ENCODE results near the gene KLHDC2. TPM values are rescaled to one million over a fixed set of nuclear protein-coding genes. Genes with fewer than 3 reads are reported as not detected.
"Not testable (repeated sequence)": the region's sequence is repeated elsewhere in the genome, so short reads cannot be mapped to it uniquely, and the experiment has no call there.

The KLHDC2 gene
- total RNA-seq, 2 experiments from 2014 or later = 53.7 to 68.0 TPM

DNA sequence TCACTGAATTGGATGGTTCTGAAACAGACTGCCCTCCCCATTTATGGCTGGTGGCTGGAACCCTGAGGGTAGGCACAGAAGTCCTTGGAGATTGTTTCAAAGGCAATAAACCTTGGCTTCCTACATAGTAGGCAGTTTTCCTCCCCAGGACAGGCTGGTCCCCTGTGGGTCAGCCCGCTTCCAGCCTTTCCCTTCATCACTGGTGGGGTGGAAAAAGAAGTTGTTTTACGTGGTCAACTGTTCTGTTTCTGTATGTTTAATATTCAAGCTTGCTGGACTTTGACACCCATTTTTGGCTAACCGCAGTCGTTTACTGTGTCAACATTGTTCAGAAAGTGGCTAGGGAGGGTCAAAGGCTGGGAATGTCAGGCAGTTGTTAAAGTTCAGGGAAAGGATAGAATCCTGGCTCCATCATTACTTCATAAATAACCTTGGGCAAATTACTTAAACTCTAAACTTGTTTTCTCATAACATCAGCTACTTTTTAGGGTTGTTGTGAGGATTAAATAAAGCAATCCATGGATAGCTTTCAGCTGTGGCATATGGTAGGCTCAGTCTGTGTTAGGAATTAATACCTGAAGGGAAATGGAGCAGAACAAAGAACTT, 2.4 kb downstream of the KLHDC2 start:
- no TSS peak for BruUV-seq (replicated peaks)
- Histone ChIP-seq H4K20me1 (ENCODE audit: insufficient read depth, low read length) (peaks cover 7% of the 10 kb centered on the region; the same call in 1 of the 2 replicates), H3K36me3 (ENCODE audit: insufficient read depth, low read length) (peaks cover 28% of the 10 kb centered on the region), H3K79me2 (ENCODE audit: insufficient read depth, low read depth, low read length) (peaks cover 22% of the 10 kb centered on the region), H3K4me3 (ENCODE audit: low read depth, low read length, poor library complexity, severe bottlenecking) (peak overlapping the region; percentile 73), H3K4me2 (ENCODE audit: low read length) (peak overlapping the region; percentile 94), H2AFZ (ENCODE audit: low read length) (no peak overlapping the region), H3K27ac (ENCODE audit: low read depth, low read length, poor library complexity, severe bottlenecking) (no peak overlapping the region), H3K4me1 (ENCODE audit: insufficient read depth, low read length, poor library complexity, severe bottlenecking) (peaks cover 30% of the 10 kb centered on the region), H3K9me3 (ENCODE audit: low read length) (no peaks in the 10 kb centered on the region), H3K9me2 (ENCODE audit: insufficient read depth, low read length) (no peaks in the 10 kb centered on the region)
- CTCF ChIA-PET (ENCODE audit: unreplicated experiment) = no interaction called here
- intact Hi-C loops (cut with micrococcal nuclease; ENCODE audit: unreplicated experiment) = no loop called here
- POLR2A ChIA-PET = interaction anchor here (0.7 to 2.9 kb wide), 8 partner anchors 11 to 1046 kb away, joined by 3 to 24 read pairs (median 3); no protein-coding TSS in a partner anchor
- DNase-seq (ENCODE audit: low spot score) = no peak
- TF ChIP-seq EZH2phosphoT487 (IDR thresholded peaks at IDR 0.05; ENCODE audit: borderline replicate concordance, low read depth, low read length) = no peak
- no peak for TF ChIP-seq CTCF (conservative IDR thresholded peaks at IDR 0.05; ENCODE audit: low read length)

DNA sequence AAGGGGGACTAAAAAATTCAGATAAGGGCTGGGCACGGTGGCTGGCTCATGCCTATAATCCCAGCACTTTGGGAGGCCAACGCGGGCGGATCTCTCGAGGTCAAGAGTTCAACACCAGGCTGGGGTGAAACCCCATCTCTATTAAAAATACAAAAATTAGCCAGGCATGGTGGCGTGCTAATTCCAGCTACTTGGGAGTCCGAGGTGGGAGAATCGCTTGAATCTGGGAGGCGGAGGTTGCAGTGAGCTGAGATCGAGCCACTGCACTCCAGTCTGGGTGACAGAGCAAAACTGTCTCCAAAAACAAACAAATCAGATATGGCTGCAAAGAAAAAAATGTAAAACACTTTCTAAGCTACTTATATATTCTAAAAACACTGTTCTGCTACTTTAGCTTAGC, 3.7 kb downstream of the KLHDC2 start:
- H3K4me3 ChIP-seq (ENCODE audit: low read depth, low read length, poor library complexity, severe bottlenecking); H3K9me3 ChIP-seq (ENCODE audit: low read length); H2AFZ ChIP-seq (ENCODE audit: low read length); BruUV-seq (replicated peaks); CTCF ChIA-PET (ENCODE audit: unreplicated experiment); H3K4me2 ChIP-seq (ENCODE audit: low read length); H4K20me1 ChIP-seq (ENCODE audit: insufficient read depth, low read length); H3K9me2 ChIP-seq (ENCODE audit: insufficient read depth, low read length); H3K27ac ChIP-seq (ENCODE audit: low read depth, low read length, poor library complexity, severe bottlenecking); intact Hi-C loops (cut with micrococcal nuclease; ENCODE audit: unreplicated experiment); DNase-seq (ENCODE audit: low spot score): not testable (repeated sequence)
- Histone ChIP-seq H3K4me1 (ENCODE audit: insufficient read depth, low read length, poor library complexity, severe bottlenecking) (peaks cover 30% of the 10 kb centered on the region), H3K36me3 (ENCODE audit: insufficient read depth, low read length) (peaks cover 39% of the 10 kb centered on the region), H3K79me2 (ENCODE audit: insufficient read depth, low read depth, low read length) (peaks cover 22% of the 10 kb centered on the region)
- POLR2A ChIA-PET = interaction anchor here (0.6 to 1.6 kb wide), 3 partner anchors 13 to 413 kb away, joined by 3 to 9 read pairs (median 5); no protein-coding TSS in a partner anchor

- peaks cover 57% of the 10 kb centered on the region for H3K36me3 ChIP-seq (ENCODE audit: insufficient read depth, low read length)
- H2AFZ ChIP-seq (ENCODE audit: low read length) = no peak overlapping the region
- no TSS peak for BruUV-seq (replicated peaks)
- intact Hi-C loops (cut with micrococcal nuclease; ENCODE audit: unreplicated experiment) = no loop called here
- no peak overlapping the region for H3K27ac ChIP-seq (ENCODE audit: low read depth, low read length, poor library complexity, severe bottlenecking)
- no peak overlapping the region for H3K4me3 ChIP-seq (ENCODE audit: low read depth, low read length, poor library complexity, severe bottlenecking)
- ChIA-PET POLR2A (no interaction called here), CTCF (ENCODE audit: unreplicated experiment) (no interaction called here)
- H4K20me1 ChIP-seq (ENCODE audit: insufficient read depth, low read length) = peaks cover 7% of the 10 kb centered on the region; the same call in 1 of the 2 replicates
- H3K4me1 ChIP-seq (ENCODE audit: insufficient read depth, low read length, poor library complexity, severe bottlenecking) = peaks cover 19% of the 10 kb centered on the region
- TF ChIP-seq CTCF (conservative IDR thresholded peaks at IDR 0.05; ENCODE audit: low read length) = no peak
- TF ChIP-seq EZH2phosphoT487 (IDR thresholded peaks at IDR 0.05; ENCODE audit: borderline replicate concordance, low read depth, low read length) = no peak
- no peaks in the 10 kb centered on the region for H3K9me2 ChIP-seq (ENCODE audit: insufficient read depth, low read length)
- peaks cover 16% of the 10 kb centered on the region for H3K79me2 ChIP-seq (ENCODE audit: insufficient read depth, low read depth, low read length)
- DNase-seq (ENCODE audit: low spot score) = no peak
- no peaks in the 10 kb centered on the region for H3K9me3 ChIP-seq (ENCODE audit: low read length)
- no peak overlapping the region for H3K4me2 ChIP-seq (ENCODE audit: low read length)
Observed at GRCh38 chr14:49774106-49774505, 6.2 kb downstream of the KLHDC2 start.

Data from OCI-LY7 (cell line).